H1 (cell line): ENCODE data around the gene NFIC. TPM values are rescaled to one million over a fixed set of nuclear protein-coding genes. Genes with fewer than 3 reads are reported as not detected.

ENCODE experiments used
- CTCF ChIA-PET: fragments of 300-600 bp; sonication (Branson Sonifier 250); formaldehyde crosslinking; loops from one replicate; lab custom pipeline; 2021; ENCODE audit not compliant: partially characterized antibody; lab: Charles Lee
- POLR2A ChIA-PET: fragments of 300-600 bp; sonication (Branson Sonifier 250); formaldehyde crosslinking; loops from one replicate; lab custom pipeline; 2021; ENCODE audit warnings: inconsistent platforms; ENCODE audit not compliant: partially characterized antibody; lab: Charles Lee
- DNase-seq, 2 experiments: peaks; one replicate each; pipeline versions ENCODE4 v3.0.0 to v3.0.0-alpha.2; 2010 to 2022; ENCODE audit warnings: low spot score in 2 of 2, low read depth in 1 of 2, mixed read lengths in 1 of 2
- FAIRE-seq: peaks from 2 replicates; lab custom pipeline; 2011; peaks lifted over from hg19 to GRCh38; lab: Jason Lieb, UNC
- H2AFZ ChIP-seq: 2 replicates; pipeline ENCODE4 v1.8.1; 2012; ENCODE audit warnings: low read length, inconsistent platforms
- H2AK5ac ChIP-seq: 2 replicates; pipeline ENCODE4 v1.6.1; 2013; ENCODE audit warnings: low read depth, low read length
- H2BK120ac ChIP-seq: replicated peaks from 2 replicates; pipeline ENCODE3; 2013; ENCODE audit warnings: low read depth, low read length, inconsistent platforms
- H2BK12ac ChIP-seq: 2 replicates; pipeline ENCODE4 v1.6.1; 2013; ENCODE audit warnings: low read depth, low read length
- H2BK15ac ChIP-seq: 2 replicates; pipeline ENCODE4 v1.6.1; 2013; ENCODE audit warnings: low read length
- H2BK20ac ChIP-seq: 2 replicates; pipeline ENCODE4 v1.6.1; 2013; ENCODE audit warnings: low read length
- H2BK5ac ChIP-seq: 2 replicates; pipeline ENCODE4 v1.6.1; 2013; ENCODE audit warnings: low read depth, low read length
- H3K14ac ChIP-seq: 2 replicates; pipeline ENCODE4 v1.6.1; 2013; ENCODE audit warnings: inconsistent platforms; ENCODE audit not compliant: insufficient read length
- H3K18ac ChIP-seq: 2 replicates; pipeline ENCODE4 v1.6.1; 2013; ENCODE audit warnings: low read length; ENCODE audit errors: extremely low read depth
- H3K23ac ChIP-seq: 2 replicates; pipeline ENCODE4 v1.6.1; 2013; ENCODE audit warnings: inconsistent platforms; ENCODE audit not compliant: insufficient read length
- H3K23me2 ChIP-seq: 2 replicates; pipeline ENCODE4 v1.6.1; 2013; ENCODE audit warnings: low read depth, low read length
- H3K27ac ChIP-seq: 2 replicates; pipeline ENCODE4 v1.6.1; 2011; ENCODE audit warnings: low read depth, low read length, inconsistent platforms
- H3K27me3 ChIP-seq, 4 experiments: replicated peaks in 1 of 4; 1 replicate in 1 of 4; 2 replicates in 3 of 4; pipeline versions ENCODE4 v1.6.1 to v1.8.1; 2011 to 2013; ENCODE audit warnings: low read length in 3 of 4, mild to moderate bottlenecking in 3 of 4, inconsistent platforms in 2 of 4, mixed read lengths in 2 of 4, moderate library complexity in 1 of 4; ENCODE audit not compliant: control insufficient read depth in 3 of 4, insufficient read depth in 3 of 4; ENCODE audit errors: extremely low read depth in 1 of 4
- H3K36me3 ChIP-seq, 4 experiments: 2 replicates each; pipeline versions ENCODE4 v1.6.1 to v1.8.1; 2011 to 2013; ENCODE audit warnings: mild to moderate bottlenecking in 4 of 4, low read length in 3 of 4, moderate library complexity in 2 of 4, control low read depth in 1 of 4, inconsistent platforms in 1 of 4; ENCODE audit not compliant: insufficient read depth in 4 of 4, control insufficient read depth in 2 of 4
- H3K4ac ChIP-seq: replicated peaks from 2 replicates; pipeline ENCODE3; 2013; ENCODE audit warnings: low read length, low read depth, mixed read lengths, inconsistent platforms; ENCODE audit not compliant: insufficient read length
- H3K4me1 ChIP-seq, 4 experiments: replicated peaks in 1 of 4; 1 replicate in 1 of 4; 2 replicates in 3 of 4; pipeline versions ENCODE4 v1.6.1 to v1.8.1; 2011 to 2013; ENCODE audit warnings: low read length in 3 of 4, inconsistent platforms in 2 of 4, mixed read lengths in 1 of 4; ENCODE audit not compliant: insufficient read depth in 4 of 4, control insufficient read depth in 3 of 4
- H3K4me2 ChIP-seq, 2 experiments: 2 replicates each; pipeline versions ENCODE4 v1.6.1 to v1.8.1; 2011 to 2013; ENCODE audit warnings: low read depth in 2 of 2, low read length in 2 of 2, control low read depth in 1 of 2, inconsistent platforms in 1 of 2, mild to moderate bottlenecking in 1 of 2; ENCODE audit not compliant: insufficient read depth in 1 of 2
- H3K4me3 ChIP-seq, 4 experiments: fragments of 200-600, 300-600 bp in 1 of 4; sonication (generic), shearing (Covaris generic), sonication (Bioruptor Twin) in 1 of 4; 2 replicates each; pipeline versions ENCODE4 v1.5.1 to v1.8.1; 2011 to 2016; ENCODE audit warnings: low read length in 4 of 4, low read depth in 3 of 4, control low read depth in 2 of 4, inconsistent platforms in 2 of 4, mild to moderate bottlenecking in 2 of 4, mixed read lengths in 1 of 4, moderate library complexity in 1 of 4; ENCODE audit not compliant: insufficient read depth in 2 of 4; ENCODE audit errors: extremely low read depth in 1 of 4
- H3K56ac ChIP-seq: replicated peaks from 2 replicates; pipeline ENCODE3; 2013; ENCODE audit warnings: low read depth, mild to moderate bottlenecking, mixed read lengths, low read length, inconsistent platforms; ENCODE audit not compliant: insufficient read length
- H3K79me1 ChIP-seq: 2 replicates; pipeline ENCODE4 v1.6.1; 2013; ENCODE audit warnings: low read depth, low read length, control low read depth
- H3K79me2 ChIP-seq, 2 experiments: 2 replicates each; pipeline versions ENCODE4 v1.6.1 to v1.8.1; 2012 to 2013; ENCODE audit warnings: low read length in 2 of 2, mild to moderate bottlenecking in 2 of 2, inconsistent platforms in 1 of 2; ENCODE audit not compliant: insufficient read depth in 2 of 2, control insufficient read depth in 1 of 2
- H3K9ac ChIP-seq, 4 experiments: replicated peaks in 1 of 4; 1 replicate in 1 of 4; 2 replicates in 3 of 4; pipeline versions ENCODE4 v1.6.1 to v1.8.1; 2011 to 2013; ENCODE audit warnings: low read depth in 3 of 4, low read length in 3 of 4, control low read depth in 2 of 4, mild to moderate bottlenecking in 2 of 4, moderate library complexity in 2 of 4, inconsistent platforms in 1 of 4; ENCODE audit errors: extremely low read depth in 1 of 4
- H3K9me3 ChIP-seq, 2 experiments: 2 replicates each; pipeline versions ENCODE4 v1.6.1 to v1.8.1; 2012 to 2013; ENCODE audit warnings: mild to moderate bottlenecking in 2 of 2, moderate library complexity in 2 of 2, control low read depth in 1 of 2, inconsistent platforms in 1 of 2, low read depth in 1 of 2, low read length in 1 of 2, mixed read lengths in 1 of 2; ENCODE audit not compliant: insufficient read depth in 2 of 2
- H4K20me1 ChIP-seq, 2 experiments: replicated peaks in 1 of 2; 2 replicates each; pipeline versions ENCODE3 to v1.8.1; 2011 to 2013; ENCODE audit warnings: inconsistent platforms in 2 of 2, low read length in 2 of 2, mild to moderate bottlenecking in 1 of 2; ENCODE audit not compliant: insufficient read depth in 2 of 2, control insufficient read depth in 1 of 2
- H4K5ac ChIP-seq: 2 replicates; pipeline ENCODE4 v1.6.1; 2013; ENCODE audit warnings: low read length, low read depth, mixed read lengths, inconsistent platforms; ENCODE audit not compliant: insufficient read length
- H4K8ac ChIP-seq: 2 replicates; pipeline ENCODE4 v1.8.0; 2013; ENCODE audit warnings: mild to moderate bottlenecking, moderate library complexity, low read length, inconsistent platforms; ENCODE audit not compliant: insufficient read depth; ENCODE audit errors: extremely low read depth
- H4K91ac ChIP-seq: replicated peaks from 2 replicates; pipeline ENCODE3; 2013; ENCODE audit warnings: low read length, mixed read lengths, inconsistent platforms; ENCODE audit not compliant: insufficient read length
- KDM1A ChIP-seq: fragments of 200-600, 300-600 bp; sonication (generic); IDR thresholded peaks from 2 replicates; pipeline ENCODE4 v1.7.1; 2016; ENCODE audit warnings: mild to moderate bottlenecking, low read length, borderline replicate concordance
- RFX5 ChIP-seq: IDR thresholded peaks from 2 replicates; pipeline ENCODE4 v1.6.1; 2011; ENCODE audit warnings: low read depth, low read length, improper control_type of control experiment, borderline replicate concordance
- SAP30 ChIP-seq: fragments of 300-600 bp; sonication (generic); IDR thresholded peaks from 2 replicates; pipeline ENCODE4 v1.7.1; 2012; ENCODE audit warnings: low read length, moderate library complexity, mild to moderate bottlenecking, inconsistent platforms; ENCODE audit not compliant: insufficient read depth, insufficient replicate concordance
- SUZ12 ChIP-seq: fragments of 200-600 bp; sonication (generic); IDR thresholded peaks from 2 replicates; pipeline ENCODE4 v1.6.1; 2012; ENCODE audit warnings: mild to moderate bottlenecking, inconsistent platforms, low read length, moderate library complexity, mixed read lengths
- WGBS, 2 experiments: shearing (Covaris generic) in 1 of 2; methylation state at CpG; one replicate each; pipeline versions ENCODE4 v1.1.6 to v1.1.7; 2013 to 2015; ENCODE audit warnings: low lambda C conversion rate in 2 of 2, mixed read lengths in 2 of 2, inconsistent platforms in 1 of 2, low coverage in 1 of 2, missing lambda C conversion rate in 1 of 2; ENCODE audit not compliant: insufficient replicate concordance in 2 of 2, insufficient coverage in 1 of 2, insufficient read length in 1 of 2; ENCODE audit errors: extremely low coverage in 1 of 2, missing lambda C conversion rate in 1 of 2; 5-methylcytosine and 5-hydroxymethylcytosine counted together
- polyA plus RNA-seq, 7 experiments: library from polyadenylated mRNA; depleted of rRNA in 3 of 7; stranded (reverse) in 5 of 7; unstranded in 2 of 7; fragments of >200 nt in 5 of 7; fragments of 200-250 nt in 2 of 7; gene quantifications; 1 replicate in 5 of 7; 2 replicates in 1 of 7; 4 replicates in 1 of 7; pipeline versions ENCODE4 v1.2.1 to v1.2.3, GENCODE V29; 2011 to 2013; ENCODE audit warnings: missing spikeins in 2 of 7, mixed read lengths in 2 of 7
- total RNA-seq: library from RNA; stranded (reverse); fragmentation: NEBNext Ultra II Directional; extraction: Animal tissue kit (Norgen Biotek cat#: 25700); gene quantifications from 2 replicates; pipeline ENCODE4 v1.2.1, GENCODE V29; 2021

NFIC gene
- total and polyA plus RNA-seq, 2 of the 8 experiments (the other 6 are each of a cell fraction or from before 2014, with no cell fraction given), result 0.56 to 3.2 TPM

DNA sequence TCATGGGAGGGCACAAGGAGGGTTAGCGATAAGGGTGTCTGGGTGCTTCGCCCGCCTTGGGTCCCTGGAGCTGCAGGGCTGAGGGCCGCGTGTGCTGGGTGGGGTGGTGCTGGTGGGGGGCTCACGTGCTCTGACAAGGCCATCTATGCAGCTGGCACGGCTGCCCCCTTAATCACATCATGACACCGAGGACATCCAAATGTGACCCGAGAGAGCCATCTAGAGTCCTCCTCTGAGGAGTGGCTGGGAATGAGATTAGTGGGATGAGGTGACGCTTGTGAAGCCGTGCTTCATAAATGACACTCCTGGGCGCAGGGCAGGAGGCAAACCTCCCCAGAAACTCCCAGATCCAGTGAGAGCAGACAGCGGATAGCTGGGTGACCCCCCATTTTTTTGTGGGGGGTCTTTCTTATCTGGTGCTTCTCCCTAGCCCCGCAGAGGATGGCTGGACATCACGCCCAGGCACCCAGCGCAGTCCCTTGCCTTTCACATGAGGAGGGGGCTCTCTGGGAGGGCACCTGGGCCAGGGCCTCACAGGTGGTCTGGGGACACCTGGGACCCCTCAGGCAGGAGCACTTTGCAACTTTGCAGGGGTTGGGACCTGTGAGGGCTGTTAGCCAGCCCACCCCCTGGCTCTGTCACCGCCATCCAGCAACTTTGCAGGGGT lies 146.3 kb downstream of the NFIC start:
- H2AFZ ChIP-seq, result no peak overlapping the region
- H2BK12ac ChIP-seq, result no peak overlapping the region
- H3K23me2 ChIP-seq, result peaks cover 2% of the 10 kb centered on the region; the same call in 1 of the 2 replicates
- H3K14ac ChIP-seq, result no peak overlapping the region
- ChIA-PET CTCF (interaction anchor here (0.9 to 2.2 kb wide), 7 partner anchors 9 to 384 kb away, joined by 3 to 8 read pairs (median 5); partner anchors contain the start of gene TEKTIP1), POLR2A (interaction anchor here (1.2 to 1.6 kb wide), 3 partner anchors 8 to 26 kb away, joined by 5 to 7 read pairs (median 5); partner anchors contain the start of gene TEKTIP1)
- no peak overlapping the region for H3K4ac ChIP-seq
- H4K5ac ChIP-seq, result no peak overlapping the region
- H2BK5ac ChIP-seq, result no peak overlapping the region
- H3K27me3 ChIP-seq, result no peaks in the 10 kb centered on the region
- H4K91ac ChIP-seq, result no peak overlapping the region
- H3K4me3 ChIP-seq, result no peak overlapping the region
- TF ChIP-seq KDM1A, result no peak
- TF ChIP-seq SAP30, result no peak
- no peak for TF ChIP-seq SUZ12
- no peak for TF ChIP-seq RFX5
- no peak overlapping the region for H2BK15ac ChIP-seq
- no peak overlapping the region for H3K18ac ChIP-seq
- H3K79me2 ChIP-seq, result peaks cover 0 to 82% of the 10 kb centered on the region in 2 experiments; a peak in 2 of 4 replicates
- H2BK120ac ChIP-seq, result no peak overlapping the region
- no peak overlapping the region; the same call in 1 of the 2 replicates for H4K8ac ChIP-seq
- no peak overlapping the region for H2AK5ac ChIP-seq
- DNase-seq (no peak), FAIRE-seq (no peak)
- H2BK20ac ChIP-seq, result no peak overlapping the region
- peaks cover 41% of the 10 kb centered on the region for H3K79me1 ChIP-seq
- H3K9ac ChIP-seq, result no peak overlapping the region
- H3K4me2 ChIP-seq, result no peak overlapping the region
- H3K56ac ChIP-seq, result no peak overlapping the region
- H3K4me1 ChIP-seq, result peaks cover 0 to 7% (median 4%) of the 10 kb centered on the region in 4 experiments; a peak in 6 of 7 replicates
- H3K36me3 ChIP-seq, result no peaks in the 10 kb centered on the region; a peak in 2 of 8 replicates
- 0 out of 2 replicates have a peak overlapping the region, but pooled peaks have one; percentile 19 for H3K27ac ChIP-seq
- H3K23ac ChIP-seq, result no peak overlapping the region
- no peaks in the 10 kb centered on the region for H3K9me3 ChIP-seq
- WGBS, 2 experiments, result 91% methylated on average over 11 of the region's 17 CpGs; no CpG with 5 or more reads in 1 of the 2 experiments
- H4K20me1 ChIP-seq, result peaks cover 15 to 34% of the 10 kb centered on the region in 2 experiments
